GM18870 (cell line): ENCODE results near the gene LMF1.
"Not testable (repeated sequence)": the region's sequence is repeated elsewhere in the genome, so short reads cannot be mapped to it uniquely, and the experiment has no call there.

Source experiments
- ATAC-seq: cut with Tn5 transposase; IDR thresholded peaks from one replicate; pipeline ENCODE4 v1.9.1; 2021; ENCODE audit warnings: moderate library complexity; ENCODE audit not compliant: unreplicated experiment

Gene LMF1

DNA sequence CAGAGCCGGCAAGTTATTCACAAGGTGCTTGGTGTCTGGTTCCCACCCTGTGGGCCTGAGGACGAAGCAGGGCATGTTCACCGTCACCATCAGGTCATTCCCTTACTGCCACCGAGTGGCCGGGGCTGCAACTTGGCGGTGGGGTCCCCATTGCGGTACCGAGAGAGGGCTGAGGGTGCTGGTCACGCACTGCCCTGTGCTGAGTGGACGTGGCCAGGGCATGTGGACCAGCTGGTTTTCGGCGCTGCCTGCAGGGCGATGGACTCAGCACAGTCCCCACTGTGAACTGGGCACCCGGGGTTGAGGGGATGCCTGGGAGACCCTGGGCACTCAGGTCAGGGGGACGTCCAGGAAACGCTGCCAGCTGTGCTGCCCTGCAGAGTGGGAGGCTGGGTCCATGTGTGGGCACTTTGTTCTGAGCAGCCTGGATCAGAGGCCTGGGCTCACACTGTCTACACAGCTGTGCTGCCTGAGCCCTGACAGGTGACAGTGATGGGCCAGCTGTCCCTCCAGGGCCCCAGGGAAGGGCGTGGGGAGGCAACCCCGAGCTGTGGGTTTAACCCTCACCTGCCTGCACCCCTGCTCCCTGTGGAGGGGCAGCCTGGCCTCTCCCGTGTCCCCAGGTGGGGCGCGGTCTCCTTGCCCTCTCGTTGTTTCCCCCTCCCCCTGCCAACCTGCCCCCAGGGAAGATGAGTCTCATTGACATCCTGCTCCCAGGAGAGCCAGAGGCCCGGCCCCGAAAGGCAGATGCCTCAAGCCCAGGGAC is 131.0 kb downstream of the LMF1 start:
- ATAC-seq = no peak

DNA sequence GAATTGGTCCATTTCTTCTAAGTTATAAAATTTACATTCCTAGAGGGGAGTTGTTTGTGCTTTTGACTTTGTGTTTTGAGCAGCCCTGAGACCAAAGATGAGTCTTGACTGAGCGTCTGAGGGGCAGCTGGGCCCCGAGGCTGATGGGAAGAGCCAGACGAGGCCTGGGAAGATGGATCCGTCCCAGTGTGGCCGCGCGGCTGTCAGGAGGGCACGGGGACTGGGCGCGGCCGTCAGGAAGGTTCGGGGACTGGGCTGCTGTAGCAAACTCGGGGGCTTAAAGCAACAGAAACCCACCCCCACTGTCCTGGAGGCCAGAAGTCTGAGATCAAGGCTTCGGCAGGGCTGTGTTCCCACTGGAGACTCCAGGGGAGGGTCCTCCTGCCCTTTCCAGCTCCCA is 132.0 kb downstream of the LMF1 start:
- no peak for ATAC-seq

DNA sequence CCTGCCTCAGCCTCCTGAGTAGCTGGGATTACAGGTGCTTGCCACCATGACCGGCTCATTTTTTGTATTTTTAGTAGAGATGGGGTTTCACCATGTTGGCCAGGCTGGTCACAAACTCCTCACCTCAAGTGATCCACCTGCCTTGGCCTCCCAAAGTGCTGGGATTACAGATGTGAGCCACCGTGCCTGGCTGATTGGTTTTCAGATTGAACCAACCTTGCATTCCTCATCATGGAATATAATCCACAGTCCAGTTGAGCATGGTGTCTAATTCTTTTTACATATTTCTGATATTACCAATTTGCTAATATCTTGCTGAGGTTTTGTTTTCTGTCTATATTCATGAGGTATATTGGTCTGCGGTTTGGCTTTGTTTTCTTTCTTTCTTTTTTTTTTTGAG is 134.0 kb downstream of the LMF1 start:
- not testable (repeated sequence) for ATAC-seq

DNA sequence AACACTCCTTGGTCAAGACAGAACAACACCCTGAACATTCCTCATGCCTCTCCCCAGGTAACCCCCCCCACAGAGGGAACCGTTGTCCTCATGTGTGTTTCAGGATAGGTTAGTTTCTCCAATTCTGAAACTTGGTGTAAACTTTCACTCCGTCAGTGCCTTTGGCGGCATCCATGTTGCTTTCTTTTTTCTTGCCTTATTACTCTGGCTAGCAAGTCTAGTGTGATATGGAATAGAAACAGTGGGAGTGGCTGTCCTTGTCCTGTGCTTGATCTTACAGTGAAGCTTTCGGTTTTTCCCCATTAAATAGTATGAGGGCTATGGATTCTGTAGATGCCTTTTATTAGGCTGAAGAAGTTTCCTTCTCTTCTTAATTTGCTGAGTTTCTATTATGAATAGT is 134.6 kb downstream of the LMF1 start:
- no peak for ATAC-seq

DNA sequence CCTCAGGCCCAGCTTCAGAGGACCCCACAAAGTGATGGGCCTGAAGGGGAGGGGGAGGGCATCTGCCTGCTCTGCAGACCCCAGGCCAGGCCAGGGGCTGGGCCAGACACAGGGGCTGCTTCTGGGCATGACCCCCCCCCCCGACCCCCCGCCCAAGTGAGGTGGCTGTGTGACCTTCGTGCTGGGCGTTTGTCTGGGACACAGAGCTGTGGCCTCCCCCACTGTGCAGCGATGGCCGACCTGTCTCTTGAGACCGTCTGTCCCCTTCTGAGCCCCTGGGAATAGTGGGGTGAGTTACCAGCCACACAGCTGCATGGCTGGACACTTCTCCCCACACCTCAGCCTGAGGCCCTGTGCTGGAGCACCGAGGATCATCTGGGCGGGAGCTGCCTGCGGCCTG is 135.4 kb downstream of the LMF1 start:
- no peak for ATAC-seq

DNA sequence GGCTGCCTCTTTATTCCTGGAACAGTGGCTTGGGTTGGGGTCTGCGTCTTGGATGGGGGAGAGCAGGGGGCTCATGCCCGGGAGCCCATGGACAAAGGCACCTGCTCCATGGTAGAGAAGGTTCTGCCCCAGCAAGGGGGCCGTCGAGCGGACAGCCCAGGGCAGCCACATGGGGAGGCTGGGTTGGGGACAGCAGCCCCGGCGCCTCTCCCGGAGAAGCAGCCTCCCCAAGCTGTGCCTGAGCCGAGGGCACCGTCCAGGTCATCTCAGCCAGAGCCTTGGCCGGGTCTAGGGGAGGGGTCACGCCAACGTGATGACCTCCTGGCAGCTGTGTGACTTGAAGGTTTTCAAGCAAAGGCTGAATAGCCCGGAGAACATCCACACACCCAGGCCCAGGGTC is 137.4 kb downstream of the LMF1 start:
- no peak for ATAC-seq

DNA sequence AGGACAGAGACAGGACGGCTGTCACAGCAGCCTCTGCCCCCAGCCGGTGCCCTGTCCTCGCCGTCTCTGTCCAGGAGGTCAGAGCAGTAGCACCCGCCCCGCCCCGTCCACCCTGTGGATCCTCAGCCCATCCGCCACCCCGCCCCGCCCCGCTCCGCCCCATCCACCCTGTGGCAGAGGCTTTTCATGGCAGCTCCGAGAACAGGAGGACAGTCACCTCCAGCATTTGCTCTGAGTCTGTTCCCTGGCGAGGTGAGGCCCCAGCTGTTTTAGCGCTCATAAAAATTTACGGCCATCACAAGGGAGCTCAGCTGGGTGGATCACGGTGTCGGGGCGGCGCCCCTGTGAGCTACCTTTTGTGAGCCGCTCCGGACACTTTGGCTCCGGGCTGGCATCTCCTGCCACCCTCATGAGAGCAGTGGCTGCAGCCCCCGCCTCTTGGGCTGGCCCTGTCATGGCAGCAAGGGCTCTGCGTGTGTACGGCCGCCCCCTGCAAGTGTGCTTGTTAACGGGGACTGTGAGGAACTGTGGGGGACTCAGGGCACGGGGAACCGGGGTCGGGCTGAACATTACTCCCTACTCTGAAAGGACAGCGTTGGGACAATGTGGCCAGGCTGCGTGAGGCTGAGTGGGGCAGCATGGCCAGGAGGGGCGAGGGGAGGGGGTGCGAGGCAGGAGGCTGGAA is 138.0 kb downstream of the LMF1 start:
- ATAC-seq = no peak

DNA sequence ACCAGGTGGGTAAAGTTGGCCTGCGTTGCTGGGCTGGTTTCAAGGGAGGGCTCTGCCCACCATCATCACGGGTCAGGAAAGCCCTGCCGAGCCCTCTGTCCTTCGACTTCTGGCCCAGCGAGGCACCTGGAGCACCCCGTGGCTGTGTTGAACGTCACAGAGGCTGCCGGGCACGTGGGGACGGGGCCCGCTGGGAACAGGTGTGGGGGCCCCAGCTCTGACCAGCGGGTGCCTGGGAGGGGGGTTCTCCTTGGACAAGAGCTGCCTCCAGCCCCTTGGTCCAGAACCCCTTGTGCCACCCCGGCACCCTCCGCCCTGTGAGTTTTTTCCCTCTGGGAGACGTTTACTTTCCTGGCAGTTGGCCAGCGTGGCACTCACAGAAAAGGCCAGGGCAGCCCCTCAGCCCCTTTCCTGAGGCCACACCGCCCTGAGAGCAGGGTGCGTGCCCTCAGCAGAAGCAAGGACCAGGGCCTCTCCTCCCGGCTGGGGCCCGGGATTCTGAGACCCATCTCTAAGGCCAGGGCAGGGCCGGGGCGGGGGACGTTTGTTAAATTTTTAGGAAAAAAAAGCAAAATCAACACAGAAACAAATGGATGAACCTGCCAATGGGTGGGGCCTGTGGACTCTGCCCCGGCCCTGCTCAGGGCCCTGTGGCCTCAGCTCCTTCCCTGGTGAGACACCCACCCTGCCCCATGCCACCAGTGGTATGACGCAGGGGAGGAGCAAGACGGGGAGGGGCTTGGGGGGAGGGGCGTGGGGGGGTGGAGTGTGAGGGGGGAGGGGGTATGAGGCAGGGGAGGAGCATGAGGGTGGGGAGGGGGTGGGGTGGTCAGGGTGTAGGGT is 139.0 kb downstream of the LMF1 start:
- no peak for ATAC-seq

DNA sequence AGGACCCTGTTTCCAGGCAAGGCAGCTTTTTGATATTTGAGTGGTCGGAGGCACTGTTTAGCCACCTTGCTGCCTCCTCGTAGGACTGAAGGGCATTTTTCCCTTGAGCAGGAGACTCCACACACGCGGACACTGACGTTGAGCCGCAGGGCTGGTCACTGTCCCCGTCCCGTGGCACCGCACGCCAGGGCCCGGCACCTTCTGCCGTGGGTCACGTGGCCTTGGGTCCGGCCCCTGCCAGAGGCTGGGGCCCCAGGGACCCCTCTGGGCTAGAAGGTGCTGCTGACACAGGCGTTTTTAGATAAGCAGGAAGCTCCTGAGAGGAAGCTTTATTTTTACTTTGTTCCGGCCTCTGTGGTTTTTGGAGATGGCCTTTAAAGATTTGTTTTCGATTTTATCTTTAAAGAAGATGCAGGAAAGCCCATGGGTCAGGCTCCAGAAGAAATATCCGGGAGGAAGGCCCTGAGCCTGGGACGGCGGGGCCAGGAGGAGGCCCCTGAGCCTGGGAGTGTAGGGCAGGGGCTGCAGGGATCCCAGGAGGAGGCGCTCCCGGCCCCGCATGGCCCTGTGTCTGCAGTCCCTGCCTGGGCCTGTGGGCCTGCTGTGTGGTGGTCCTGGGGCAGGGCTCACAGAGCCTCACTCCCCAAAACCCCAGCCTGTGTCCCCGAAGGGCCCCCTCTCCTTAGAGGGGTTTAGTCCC is 139.8 kb downstream of the LMF1 start:
- ATAC-seq = no peak

DNA sequence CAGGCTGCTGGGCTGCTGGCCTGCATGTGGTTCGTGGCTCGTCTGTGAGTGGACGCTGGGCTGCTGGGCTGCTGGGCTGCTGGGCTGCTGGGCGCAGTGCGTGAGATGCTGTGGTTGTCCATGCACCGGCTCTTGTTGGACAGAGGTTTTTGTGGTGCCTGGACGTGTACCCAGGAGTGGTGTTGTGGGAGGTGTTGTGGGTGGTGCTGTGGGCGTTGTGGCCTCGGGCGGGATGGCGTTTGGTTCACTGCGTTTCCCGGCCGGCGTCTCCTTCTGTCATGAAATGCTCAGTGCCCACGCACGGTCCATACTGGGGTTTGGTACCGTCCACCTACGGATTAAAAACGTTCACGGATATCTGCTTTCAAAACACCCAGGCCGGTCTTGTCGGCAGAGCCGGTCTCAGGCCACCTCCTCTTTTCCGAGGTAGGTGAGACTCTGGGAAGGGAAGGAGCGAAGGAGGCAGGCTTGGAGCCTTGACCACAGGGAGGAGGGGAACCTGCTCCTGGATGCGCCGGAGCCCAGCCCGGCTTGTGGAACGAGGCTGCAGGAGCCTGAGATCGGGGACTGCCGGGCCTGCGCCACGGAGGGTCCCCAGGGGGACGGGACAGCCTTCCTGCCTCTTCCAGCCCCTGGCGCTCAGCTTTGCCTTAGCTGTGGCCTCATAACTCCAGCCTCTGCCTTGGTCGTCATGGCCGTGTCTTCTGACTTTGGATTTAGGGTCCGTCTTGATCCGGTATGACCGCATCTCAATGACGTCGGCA is 140.5 kb downstream of the LMF1 start:
- no peak for ATAC-seq

DNA sequence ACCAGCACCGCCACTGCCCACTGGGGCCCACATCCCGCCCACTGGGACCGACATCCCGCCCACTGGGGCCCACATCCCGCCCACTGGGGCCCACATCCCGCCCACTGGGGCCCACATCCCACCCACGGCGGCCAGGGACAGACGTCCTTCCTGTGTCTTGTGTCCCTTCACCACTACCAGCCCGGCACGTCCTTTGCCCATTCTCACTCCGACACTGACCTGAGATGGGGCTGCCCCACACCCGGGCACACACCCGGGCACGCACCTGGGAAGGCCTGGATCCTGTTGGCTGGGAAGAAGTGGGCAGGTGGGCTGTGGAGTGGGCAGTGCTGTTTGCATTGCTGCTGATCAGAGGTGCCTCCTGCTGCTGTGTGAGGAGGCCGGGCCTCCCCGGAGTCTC is 141.9 kb downstream of the LMF1 start:
- no peak for ATAC-seq

DNA sequence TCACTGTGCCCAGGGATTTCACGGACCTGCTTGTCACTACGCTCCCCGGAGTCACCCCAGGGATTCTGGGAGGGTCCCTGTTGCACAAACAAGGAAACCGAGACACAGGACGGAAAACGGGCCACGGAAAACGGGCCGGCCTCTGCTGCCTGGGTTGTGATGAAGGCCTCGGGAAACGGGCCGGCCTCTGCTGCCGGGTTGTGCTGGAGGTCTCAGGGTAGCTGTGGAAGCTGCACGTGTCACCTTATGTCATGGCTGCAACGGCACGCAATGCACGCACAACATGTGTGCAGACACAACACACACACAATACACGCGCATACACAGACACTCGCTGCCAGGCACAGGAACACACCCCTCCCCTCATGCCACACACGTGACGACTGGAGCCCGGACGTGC is 143.3 kb downstream of the LMF1 start:
- no peak for ATAC-seq

DNA sequence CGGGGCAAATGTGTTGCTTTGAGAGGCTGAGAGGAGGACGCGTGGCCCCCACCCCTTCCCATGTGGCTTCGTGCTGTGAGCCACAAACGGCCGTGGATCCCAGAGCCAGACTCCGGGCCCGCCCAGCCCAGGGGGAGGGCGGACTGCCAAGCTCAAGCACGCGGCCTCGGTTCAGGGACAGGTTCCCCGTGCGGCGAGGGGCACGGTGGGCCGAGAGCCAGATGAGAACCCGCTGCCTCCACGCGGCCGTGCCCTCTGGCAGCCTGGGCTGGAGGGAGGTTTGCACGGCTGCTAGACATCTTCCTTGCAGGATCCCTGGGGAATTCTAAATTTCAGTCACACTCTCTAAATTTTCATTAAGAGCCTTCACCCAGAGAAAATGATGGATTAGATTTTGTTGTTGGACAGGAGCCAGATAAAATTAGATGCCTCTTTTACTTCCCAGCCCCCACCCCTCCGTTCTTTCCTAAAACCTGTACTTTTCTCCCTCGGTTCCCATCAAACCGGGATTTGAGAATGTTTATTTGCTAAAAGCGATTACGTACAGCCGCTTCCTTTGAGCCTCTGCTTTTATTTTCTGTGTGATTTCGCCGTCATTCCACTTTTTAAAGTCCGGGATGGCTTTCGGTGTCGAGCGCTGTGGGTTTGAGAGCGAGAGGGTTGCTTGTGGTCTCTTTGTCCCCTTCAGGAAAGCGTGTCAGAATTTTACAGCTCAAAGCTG is 145.3 kb downstream of the LMF1 start:
- no peak for ATAC-seq

DNA sequence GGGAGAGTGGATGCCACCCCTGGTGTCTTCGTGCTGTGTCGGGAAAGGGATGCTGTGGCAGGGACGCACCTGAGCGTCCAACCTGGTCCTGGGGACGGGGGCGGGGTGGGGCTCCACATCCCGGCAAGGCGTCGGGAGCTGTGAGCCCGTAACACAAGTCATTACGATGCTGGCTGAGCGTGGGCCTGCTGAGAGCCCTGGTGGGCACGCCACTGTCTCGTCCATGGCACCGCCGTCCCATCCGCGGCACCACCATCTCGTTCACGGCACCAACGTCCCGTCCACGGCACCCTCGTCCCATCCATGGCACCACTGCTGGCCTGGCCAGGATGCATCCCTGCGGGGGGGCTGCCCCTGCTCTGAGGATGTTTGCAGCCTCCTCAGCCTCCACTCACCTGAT is 146.2 kb downstream of the LMF1 start:
- no peak for ATAC-seq

DNA sequence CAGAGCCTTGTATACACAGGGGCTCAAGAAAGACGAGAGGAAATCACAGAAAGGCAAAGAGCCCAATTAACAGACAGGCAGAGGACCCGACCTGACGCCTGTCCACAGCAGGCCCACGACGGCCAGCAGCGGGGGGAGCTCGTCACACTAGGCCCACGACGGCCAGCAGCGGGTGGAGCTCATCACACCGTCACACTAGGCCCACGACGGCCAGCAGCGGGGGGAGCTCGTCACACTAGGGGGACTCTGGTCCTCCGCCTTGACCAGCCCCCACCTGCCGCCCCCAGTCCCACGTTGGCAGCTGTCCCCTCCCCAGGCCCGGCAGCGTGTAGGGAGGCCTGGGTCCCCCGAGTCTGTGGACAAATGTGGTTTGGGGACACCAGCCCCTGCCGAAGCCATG is 146.6 kb downstream of the LMF1 start:
- no peak for ATAC-seq

DNA sequence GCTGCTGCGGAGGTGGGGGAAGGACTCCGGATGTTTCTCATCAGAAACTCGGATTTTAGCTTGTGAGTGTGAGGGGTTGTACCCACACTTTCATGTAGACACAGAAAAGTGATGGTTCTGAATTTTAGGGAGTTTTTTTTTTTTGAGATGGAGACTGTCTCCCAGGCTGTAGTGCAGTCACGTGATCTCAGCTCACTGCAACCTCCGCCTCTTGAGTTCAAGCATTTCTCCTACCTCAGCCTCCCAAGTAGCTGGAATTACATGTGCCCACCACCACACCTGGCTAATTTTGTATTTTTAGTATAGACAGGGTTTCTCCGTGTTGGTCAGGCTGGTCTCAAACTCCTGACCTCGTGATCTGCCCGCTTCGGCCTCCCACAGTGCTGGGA is 147.9 kb downstream of the LMF1 start:
- ATAC-seq = no peak

DNA sequence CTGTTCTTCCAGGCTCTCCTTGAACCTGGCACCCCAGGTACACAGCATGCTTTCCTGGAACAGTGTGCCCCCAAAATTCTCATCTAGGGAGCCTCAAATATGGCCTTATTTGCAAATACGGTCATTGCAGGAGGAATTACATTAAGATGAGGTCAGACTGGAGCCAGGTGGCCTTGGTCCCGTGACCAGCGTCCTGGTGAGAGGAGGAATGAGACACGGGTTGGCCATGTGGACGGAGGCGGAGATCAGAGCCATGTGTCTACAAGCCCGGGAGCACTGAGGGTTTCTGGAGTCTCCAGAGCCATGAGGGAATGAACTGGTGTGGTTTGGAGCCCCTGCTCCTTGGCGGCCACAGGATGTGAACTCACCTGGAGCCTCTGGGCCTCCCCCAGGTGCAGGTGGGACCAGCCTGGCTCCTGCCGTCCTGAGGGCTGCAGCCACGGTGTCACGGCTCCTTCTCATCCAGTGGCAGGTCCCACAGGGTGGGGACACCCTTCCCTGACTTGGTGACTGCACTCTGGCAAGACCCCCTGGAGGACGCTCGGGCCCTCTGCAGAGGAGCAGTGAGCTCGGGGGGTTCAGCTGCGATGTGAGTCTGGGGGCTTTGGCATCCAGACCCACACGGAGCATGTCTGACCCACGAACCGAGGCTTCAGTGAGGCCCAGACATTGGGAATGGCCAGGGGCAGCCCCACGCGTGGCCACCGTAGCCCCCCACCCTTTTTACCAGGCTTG is 148.4 kb downstream of the LMF1 start:
- no peak for ATAC-seq

DNA sequence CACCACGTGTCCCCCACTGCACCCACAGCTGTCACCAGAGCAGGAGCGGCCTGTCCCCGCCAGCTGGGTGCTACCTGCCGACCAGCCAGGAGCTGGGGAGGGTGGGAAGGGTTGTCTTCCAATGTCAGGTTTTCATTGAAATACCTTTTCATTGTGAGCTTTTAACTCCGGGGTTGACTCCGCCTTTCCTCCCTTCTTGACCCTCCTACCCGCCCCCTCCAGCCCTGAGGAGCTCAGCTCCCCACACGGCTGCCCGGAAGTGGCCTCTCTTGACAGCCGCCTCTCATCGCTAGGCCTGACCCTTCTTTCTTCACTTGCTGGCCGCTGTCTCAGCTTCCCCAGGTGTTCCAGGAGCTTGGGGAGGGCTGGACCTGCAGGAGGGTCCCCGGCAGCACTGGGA is 149.0 kb downstream of the LMF1 start:
- ATAC-seq = no peak

DNA sequence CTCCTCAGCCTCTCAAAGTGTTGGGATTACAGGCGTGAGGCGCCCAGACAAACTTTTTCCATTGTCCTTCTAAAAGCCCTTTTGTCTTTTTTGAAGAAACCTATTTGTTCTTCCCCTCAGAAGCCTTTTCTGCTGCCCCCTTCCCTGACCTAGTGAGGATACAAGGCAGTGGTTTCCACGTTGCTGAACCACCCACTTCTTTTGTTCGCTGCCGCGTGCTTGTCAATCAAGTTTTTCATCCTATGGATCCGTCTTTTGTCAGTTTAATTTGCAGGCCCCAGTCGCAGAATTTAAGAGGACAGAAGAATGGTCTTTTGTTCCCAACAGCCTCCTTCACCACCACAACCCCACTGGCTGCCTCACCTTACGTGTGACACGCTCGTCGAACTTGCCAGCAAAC is 150.0 kb downstream of the LMF1 start:
- no peak for ATAC-seq
